ENCODE data around the gene RNF157.

The RNF157 gene

DNA sequence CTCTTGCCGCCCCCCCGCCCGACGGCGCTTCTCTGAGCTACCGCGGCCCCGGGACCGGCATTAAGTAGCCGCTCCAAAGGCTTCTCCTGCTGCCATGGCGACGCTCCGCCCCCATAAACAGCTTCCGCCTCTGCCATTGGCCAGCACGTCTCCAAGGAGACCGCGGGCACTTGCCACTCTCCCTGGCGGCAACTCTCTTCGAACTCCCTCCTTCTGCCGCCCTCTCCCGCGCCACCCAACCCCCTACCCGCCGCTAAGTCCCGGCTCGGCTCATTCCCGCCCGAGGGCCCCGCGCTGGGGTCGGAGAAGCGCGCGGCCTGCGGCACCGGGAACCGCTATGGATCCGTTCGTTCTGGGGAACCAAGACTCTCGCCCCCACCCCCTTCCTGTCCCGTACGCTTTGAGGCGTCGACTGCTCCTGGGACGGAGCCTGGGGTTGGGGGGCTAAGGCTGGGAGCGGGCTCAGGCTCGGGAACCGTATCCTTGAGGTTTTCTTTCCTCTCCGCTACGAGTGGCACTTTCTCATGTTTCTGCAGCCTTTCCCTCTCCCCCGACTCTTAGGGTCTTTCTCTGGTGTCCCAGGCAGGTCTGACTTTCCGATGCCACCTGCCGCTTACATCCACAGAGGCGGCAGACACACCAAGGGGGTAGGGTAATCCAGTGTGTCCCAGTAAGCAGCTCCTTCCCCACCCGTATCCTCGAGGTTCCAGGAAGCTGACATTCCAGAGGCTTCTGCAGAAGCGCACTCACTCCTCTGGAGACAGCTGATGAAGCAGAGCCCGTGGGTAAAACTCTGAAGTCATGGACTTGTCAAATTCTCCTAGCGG lies 98.9 kb downstream of the RNF157 start, which contains the start of gene FOXJ1:
Gene FOXJ1, minus strand, starts transcription at position 34 of the 827 bp plus-strand sequence. CDS start 850 bp downstream, outside the sequence.
- TF ChIP-seq, protein P1, sequence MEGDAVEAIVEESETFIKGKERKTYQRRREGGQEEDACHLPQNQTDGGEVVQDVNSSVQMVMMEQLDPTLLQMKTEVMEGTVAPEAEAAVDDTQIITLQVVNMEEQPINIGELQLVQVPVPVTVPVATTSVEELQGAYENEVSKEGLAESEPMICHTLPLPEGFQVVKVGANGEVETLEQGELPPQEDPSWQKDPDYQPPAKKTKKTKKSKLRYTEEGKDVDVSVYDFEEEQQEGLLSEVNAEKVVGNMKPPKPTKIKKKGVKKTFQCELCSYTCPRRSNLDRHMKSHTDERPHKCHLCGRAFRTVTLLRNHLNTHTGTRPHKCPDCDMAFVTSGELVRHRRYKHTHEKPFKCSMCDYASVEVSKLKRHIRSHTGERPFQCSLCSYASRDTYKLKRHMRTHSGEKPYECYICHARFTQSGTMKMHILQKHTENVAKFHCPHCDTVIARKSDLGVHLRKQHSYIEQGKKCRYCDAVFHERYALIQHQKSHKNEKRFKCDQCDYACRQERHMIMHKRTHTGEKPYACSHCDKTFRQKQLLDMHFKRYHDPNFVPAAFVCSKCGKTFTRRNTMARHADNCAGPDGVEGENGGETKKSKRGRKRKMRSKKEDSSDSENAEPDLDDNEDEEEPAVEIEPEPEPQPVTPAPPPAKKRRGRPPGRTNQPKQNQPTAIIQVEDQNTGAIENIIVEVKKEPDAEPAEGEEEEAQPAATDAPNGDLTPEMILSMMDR (IDR thresholded peaks at IDR 0.05; ENCODE audit: low read length, missing control alignments): no peak
- peak within 1 kb of the TSS; percentile 54 for H3K4me3 ChIP-seq (replicated peaks; ENCODE audit: low read depth, low read length)
- peak; percentile 81 for DNase-seq (ENCODE audit: low read depth)

DNA sequence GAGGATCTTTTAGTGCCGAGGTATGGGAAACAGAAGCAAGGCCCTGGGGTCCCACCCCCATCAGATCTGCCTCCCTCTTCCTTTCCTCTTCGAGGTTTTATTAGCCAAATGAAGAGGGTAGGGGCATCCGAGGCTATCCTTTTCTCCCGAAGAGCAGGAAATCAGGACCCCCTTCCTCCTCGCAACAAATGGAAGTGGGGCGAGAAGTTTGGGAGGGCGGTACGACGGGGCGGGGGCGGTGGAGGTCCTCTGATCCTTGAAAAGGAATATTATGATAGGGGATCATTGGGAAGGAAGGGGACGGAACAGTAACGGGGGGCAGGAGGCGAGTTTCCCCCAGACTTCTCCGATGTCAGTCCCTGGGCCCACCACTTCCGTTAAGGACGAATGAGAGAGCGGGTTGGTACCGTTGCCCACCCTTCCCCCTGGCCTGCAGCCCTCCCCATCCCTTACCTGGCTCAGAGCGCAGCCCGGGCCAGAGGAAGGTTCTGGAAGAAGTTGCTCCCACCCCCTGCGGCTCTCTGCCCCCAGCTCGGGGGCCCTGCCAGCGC lies 99.6 kb downstream of the RNF157 start:
- TF ChIP-seq, protein P1 (IDR thresholded peaks at IDR 0.05; ENCODE audit: low read length, missing control alignments): no peak
- peak overlapping the region; percentile 54 for H3K4me3 ChIP-seq (replicated peaks; ENCODE audit: low read depth, low read length)

DNA sequence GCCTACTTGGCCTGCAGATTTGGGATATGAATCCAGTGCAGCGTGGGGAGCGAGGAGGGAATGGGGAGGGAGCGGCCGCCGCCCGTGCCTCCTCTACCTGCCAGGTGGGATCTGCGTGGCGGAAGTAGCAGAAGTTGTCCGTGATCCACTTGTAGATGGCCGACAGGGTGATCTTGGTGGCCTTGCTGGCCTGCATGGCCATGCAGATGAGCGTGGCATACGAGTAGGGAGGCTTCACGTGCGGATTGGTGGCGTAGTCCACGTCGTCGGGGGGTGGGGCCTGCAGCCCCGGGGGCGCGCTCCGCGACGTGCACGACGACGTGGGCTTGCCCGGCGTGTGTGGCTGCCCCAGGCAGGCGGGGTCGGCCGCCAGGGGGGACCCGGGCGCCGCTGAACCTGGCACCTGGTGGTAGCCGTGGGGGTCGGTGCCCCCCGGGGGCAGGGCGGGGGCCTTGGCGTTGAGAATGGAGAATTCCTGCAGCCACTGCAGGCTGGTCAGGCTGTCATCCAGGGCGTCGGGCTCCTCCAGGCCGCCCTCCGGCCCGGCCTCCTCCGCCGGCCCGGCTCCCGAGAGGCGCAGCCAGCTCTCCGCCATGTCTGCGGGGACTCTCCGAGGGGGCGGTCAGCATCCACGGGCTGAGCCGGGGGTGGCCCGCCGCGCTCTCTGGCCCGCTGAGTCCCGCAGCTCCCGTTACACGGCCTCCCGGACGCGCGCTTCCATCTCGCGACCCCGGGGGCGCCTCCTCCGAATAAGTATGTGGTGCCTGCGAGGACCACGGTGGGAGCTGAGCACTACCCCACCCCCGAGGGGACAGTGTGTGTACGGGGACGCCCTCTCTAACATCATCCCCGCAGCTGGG lies 100.3 kb downstream of the RNF157 start:
- DNase-seq (ENCODE audit: low read depth): no peak
- H3K4me3 ChIP-seq (replicated peaks; ENCODE audit: low read depth, low read length): no peak overlapping the region
- TF ChIP-seq, protein P1 (IDR thresholded peaks at IDR 0.05; ENCODE audit: low read length, missing control alignments): no peak

More for the DNA sequence above, 99.6 kb downstream of the RNF157 start:
- DNase-seq (ENCODE audit: low read depth): no peak

DNA sequence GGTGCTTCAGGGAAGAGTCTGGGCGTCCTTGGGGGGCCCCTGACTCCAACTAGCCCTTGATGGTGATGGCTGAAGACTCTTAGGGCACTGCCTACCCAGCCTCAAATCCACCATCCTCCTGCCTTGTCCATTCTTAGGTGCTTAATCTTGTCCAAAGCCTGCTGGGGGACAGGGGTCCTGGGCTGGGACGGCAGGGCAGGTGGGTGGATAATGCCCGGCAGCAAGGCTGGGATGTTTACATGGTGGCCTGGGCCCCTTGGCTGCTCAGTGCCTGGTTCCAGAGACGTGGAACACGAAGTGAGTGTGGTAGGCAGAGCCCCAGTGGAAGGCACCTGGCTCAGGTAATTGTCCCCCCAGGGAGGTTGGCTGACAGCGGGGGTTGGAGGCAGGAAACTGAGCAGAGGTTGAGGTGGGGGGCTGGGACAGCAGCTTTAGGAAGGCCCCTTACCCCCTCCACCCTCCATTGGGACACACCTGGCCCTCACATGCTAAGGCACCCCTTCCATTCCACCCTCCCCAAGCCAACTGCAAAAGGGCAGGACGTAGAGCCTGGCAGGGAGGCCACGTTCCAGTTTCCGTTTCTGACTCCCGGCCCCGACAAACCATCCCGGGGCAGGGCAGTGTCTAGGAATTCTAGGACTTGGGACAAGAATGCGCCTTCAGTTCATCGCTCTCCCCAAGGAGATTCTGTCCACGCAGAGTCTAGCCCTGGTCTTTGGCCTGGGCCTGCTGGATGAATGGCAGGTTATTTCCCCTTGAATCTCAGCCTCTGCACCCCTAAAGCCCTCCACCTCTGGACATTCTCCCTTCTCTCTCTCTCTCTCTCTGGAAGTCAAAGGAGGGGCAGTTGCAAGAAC lies 101.2 kb downstream of the RNF157 start:
- TF ChIP-seq, protein P1 (IDR thresholded peaks at IDR 0.05; ENCODE audit: low read length, missing control alignments): no peak
- no peak for DNase-seq (ENCODE audit: low read depth)
- no peak overlapping the region for H3K4me3 ChIP-seq (replicated peaks; ENCODE audit: low read depth, low read length)

DNA sequence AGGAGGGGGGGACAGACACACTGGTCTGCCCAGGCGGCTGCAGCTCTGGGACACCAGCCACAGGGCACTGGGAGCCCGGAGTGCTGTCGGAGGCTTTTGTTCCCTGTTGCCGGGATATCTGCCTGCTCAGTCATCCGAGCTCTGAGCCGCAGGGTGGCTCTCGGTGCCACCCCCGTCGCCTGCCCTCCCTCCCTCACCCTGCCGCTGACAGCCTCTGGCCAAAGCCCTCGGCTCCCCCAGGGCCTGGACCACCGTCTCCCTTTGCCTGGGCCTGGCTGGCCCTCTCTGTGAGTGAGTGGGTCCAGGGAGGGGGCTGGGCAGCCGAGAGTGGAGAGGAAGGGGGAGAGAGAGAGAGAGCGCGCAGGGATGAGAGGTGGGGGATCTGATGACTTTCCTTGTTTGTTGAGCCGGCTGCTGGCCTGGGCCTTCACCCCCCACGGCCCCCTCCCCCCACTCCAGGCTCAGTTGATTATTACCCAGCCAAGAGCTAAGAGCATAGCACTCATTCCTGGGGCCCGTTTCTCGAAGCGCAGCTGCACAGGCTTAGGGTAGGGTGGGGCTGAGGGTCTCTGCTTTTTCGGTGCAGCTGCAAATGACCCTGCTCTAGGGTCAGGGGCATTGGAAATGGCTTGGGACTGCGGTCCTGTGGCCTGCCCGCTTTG lies 101.9 kb downstream of the RNF157 start:
- TF ChIP-seq, protein P1 (IDR thresholded peaks at IDR 0.05; ENCODE audit: low read length, missing control alignments): no peak
- no peak for DNase-seq (ENCODE audit: low read depth)
- no peak overlapping the region for H3K4me3 ChIP-seq (replicated peaks; ENCODE audit: low read depth, low read length)

Measured in fibroblast of pulmonary artery (primary cell).